OCI-LY1 (cell line): ENCODE measurements around the gene ZSWIM8.

Experiments
- H2AFZ ChIP-seq: fragments of 200-600 bp; sonication (generic), shearing (Covaris generic); 2 replicates; pipeline ENCODE4 v1.6.0; 2014; ENCODE audit warnings: antibody characterized with exemption, mild to moderate bottlenecking, low read length
- H3F3A ChIP-seq: fragments of 200-600 bp; sonication (generic), shearing (Covaris generic); 2 replicates; pipeline ENCODE4 v1.6.0; 2014; ENCODE audit warnings: mild to moderate bottlenecking, antibody characterized with exemption, low read length, moderate library complexity; ENCODE audit not compliant: insufficient read depth
- H3K27ac ChIP-seq: fragments of 200-600 bp; sonication (generic); 2 replicates; pipeline ENCODE4 v1.5.1; 2014; ENCODE audit warnings: low read length, mixed run types, mild to moderate bottlenecking, low read depth; ENCODE audit not compliant: poor library complexity, severe bottlenecking
- H3K27me3 ChIP-seq: fragments of 200-600 bp; sonication (generic); 2 replicates; pipeline ENCODE4 v1.6.0; 2014; ENCODE audit warnings: antibody characterized with exemption, mild to moderate bottlenecking, low read length, moderate library complexity; ENCODE audit not compliant: insufficient read depth
- H3K36me3 ChIP-seq: fragments of 200-600 bp; sonication (generic); 2 replicates; pipeline ENCODE4 v1.6.1; 2014; ENCODE audit warnings: mild to moderate bottlenecking, antibody characterized with exemption, low read length, moderate library complexity, mixed read lengths; ENCODE audit not compliant: insufficient read depth
- H3K4me1 ChIP-seq: fragments of 200-600 bp; sonication (generic); 2 replicates; pipeline ENCODE4 v1.5.1; 2014; ENCODE audit warnings: mild to moderate bottlenecking, low read length, moderate library complexity; ENCODE audit not compliant: insufficient read depth, severe bottlenecking
- H3K4me2 ChIP-seq: fragments of 200-600 bp; sonication (generic), shearing (Covaris generic); 2 replicates; pipeline ENCODE4 v1.6.1; 2014; ENCODE audit warnings: low read length
- H3K4me3 ChIP-seq: fragments of 200-600 bp; sonication (generic); 2 replicates; pipeline ENCODE4 v1.5.1; 2014; ENCODE audit warnings: low read length, low read depth, mild to moderate bottlenecking, mixed read lengths; ENCODE audit not compliant: poor library complexity, severe bottlenecking
- H3K79me2 ChIP-seq: fragments of 200-600 bp; shearing (Covaris generic); 2 replicates; pipeline ENCODE4 v1.6.1; 2016; ENCODE audit warnings: mixed run types, low read length, mixed read lengths; ENCODE audit not compliant: insufficient read depth
- H3K9ac ChIP-seq: fragments of 200-600 bp; sonication (generic), shearing (Covaris generic); 2 replicates; pipeline ENCODE4 v1.6.1; 2014; ENCODE audit warnings: mild to moderate bottlenecking, low read length, mixed read lengths
- H3K9me2 ChIP-seq: fragments of 200-600 bp; sonication (generic), shearing (Covaris generic); 2 replicates; pipeline ENCODE4 v1.6.1; 2014; ENCODE audit warnings: low read depth, mild to moderate bottlenecking, low read length, mixed read lengths
- H3K9me3 ChIP-seq: fragments of 200-600 bp; shearing (Covaris generic); 2 replicates; pipeline ENCODE4 v1.6.1; 2014; ENCODE audit warnings: low read length, mixed read lengths
- H4K20me1 ChIP-seq: fragments of 200-600 bp; sonication (generic), shearing (Covaris generic); 2 replicates; pipeline ENCODE4 v1.6.0; 2016; ENCODE audit warnings: mild to moderate bottlenecking, low read length; ENCODE audit not compliant: insufficient read depth
- CTCF ChIP-seq: fragments of 200-600 bp; sonication (generic), shearing (Covaris generic); IDR thresholded peaks from 2 replicates; pipeline ENCODE4 v1.5.1; 2017; ENCODE audit warnings: mild to moderate bottlenecking, antibody characterized with exemption, low read length, moderate library complexity, mixed read lengths
- EZH2 ChIP-seq: fragments of 200-600 bp; sonication (generic), shearing (Covaris generic); IDR thresholded peaks from 2 replicates; pipeline ENCODE4 v1.8.0; 2017; ENCODE audit warnings: borderline replicate concordance, mixed run types, mild to moderate bottlenecking, antibody characterized with exemption, low read length, moderate library complexity, mixed read lengths

ZSWIM8 gene

GRCh38 chr10:73847031-73847430 lies 61.6 kb downstream of the ZSWIM8 start:
- H3K4me1 ChIP-seq, result peaks cover 5% of the 10 kb centered on the region
- H3K79me2 ChIP-seq, result no peaks in the 10 kb centered on the region
- H3K4me3 ChIP-seq, result no peak overlapping the region
- no peaks in the 10 kb centered on the region for H3K9me2 ChIP-seq
- H3K4me2 ChIP-seq, result no peak overlapping the region
- H4K20me1 ChIP-seq, result no peaks in the 10 kb centered on the region
- H3K36me3 ChIP-seq, result peaks cover 34% of the 10 kb centered on the region
- TF ChIP-seq EZH2 (no peak), CTCF (no peak)
- H3K27ac ChIP-seq, result no peak overlapping the region
- no peaks in the 10 kb centered on the region for H3F3A ChIP-seq
- H2AFZ ChIP-seq, result no peak overlapping the region
- no peak overlapping the region for H3K9ac ChIP-seq
- no peaks in the 10 kb centered on the region for H3K27me3 ChIP-seq
- no peaks in the 10 kb centered on the region for H3K9me3 ChIP-seq

GRCh38 chr10:73848821-73849489 lies 63.5 kb downstream of the ZSWIM8 start:
- H3K4me1 ChIP-seq, result peaks cover 5% of the 10 kb centered on the region
- H2AFZ ChIP-seq, result no peak overlapping the region
- H3K27me3 ChIP-seq, result no peaks in the 10 kb centered on the region
- H4K20me1 ChIP-seq, result no peaks in the 10 kb centered on the region
- TF ChIP-seq CTCF (peak; percentile 98), EZH2 (no peak)
- H3K4me2 ChIP-seq, result no peak overlapping the region; the same call in 1 of the 2 replicates
- H3K9me3 ChIP-seq, result no peaks in the 10 kb centered on the region
- H3K79me2 ChIP-seq, result no peaks in the 10 kb centered on the region
- H3K9me2 ChIP-seq, result no peaks in the 10 kb centered on the region
- no peak overlapping the region for H3K4me3 ChIP-seq
- H3F3A ChIP-seq, result no peaks in the 10 kb centered on the region
- H3K36me3 ChIP-seq, result peaks cover 29% of the 10 kb centered on the region
- H3K27ac ChIP-seq, result no peak overlapping the region
- H3K9ac ChIP-seq, result no peak overlapping the region

- TF ChIP-seq EZH2 (no peak), CTCF (no peak)
- Histone ChIP-seq H4K20me1 (no peaks in the 10 kb centered on the region), H3K4me1 (peaks cover 5% of the 10 kb centered on the region), H3K36me3 (peaks cover 29% of the 10 kb centered on the region), H3F3A (no peaks in the 10 kb centered on the region), H3K4me3 (no peak overlapping the region), H2AFZ (no peak overlapping the region), H3K9ac (no peak overlapping the region), H3K4me2 (no peak overlapping the region), H3K27ac (no peak overlapping the region), H3K9me3 (no peaks in the 10 kb centered on the region), H3K27me3 (no peaks in the 10 kb centered on the region), H3K79me2 (no peaks in the 10 kb centered on the region), H3K9me2 (no peaks in the 10 kb centered on the region)
Observed at GRCh38 chr10:73850211-73850610, 64.8 kb downstream of the ZSWIM8 start.
